Loucy (cell line): ENCODE results near the gene POLR1D.

Experiments
- H2AFZ ChIP-seq: fragments of 200-600 bp; sonication (generic); 2 replicates; pipeline ENCODE4 v1.6.0; 2016; ENCODE audit warnings: antibody characterized with exemption, mild to moderate bottlenecking, low read length, moderate library complexity
- H3F3A ChIP-seq: fragments of 200-600 bp; 2 replicates; pipeline ENCODE4 v1.6.0; 2016; ENCODE audit warnings: antibody characterized with exemption, low read depth, mild to moderate bottlenecking
- H3K27me3 ChIP-seq: fragments of 200-600 bp; sonication (generic); 2 replicates; pipeline ENCODE4 v1.6.1; 2014; ENCODE audit warnings: low read length, mild to moderate bottlenecking; ENCODE audit not compliant: insufficient read depth, poor library complexity, severe bottlenecking
- H3K36me3 ChIP-seq: fragments of 200-600 bp; sonication (generic); 2 replicates; pipeline ENCODE4 v1.6.1; 2016; ENCODE audit warnings: low read length; ENCODE audit not compliant: insufficient read depth
- H3K4me1 ChIP-seq: fragments of 200-600 bp; sonication (generic); 2 replicates; pipeline ENCODE4 v1.5.1; 2014; ENCODE audit warnings: low read length, mild to moderate bottlenecking; ENCODE audit not compliant: insufficient read depth, poor library complexity, severe bottlenecking
- H3K4me2 ChIP-seq: fragments of 200-600 bp; sonication (generic); 2 replicates; pipeline ENCODE4 v1.6.0; 2014; ENCODE audit warnings: antibody characterized with exemption, low read length, low read depth, mild to moderate bottlenecking; ENCODE audit not compliant: poor library complexity, severe bottlenecking
- H3K4me3 ChIP-seq: fragments of 200-600 bp; sonication (generic); 2 replicates; pipeline ENCODE4 v1.5.1; 2014; ENCODE audit warnings: low read length, mild to moderate bottlenecking, mixed read lengths; ENCODE audit not compliant: poor library complexity, severe bottlenecking
- H3K79me2 ChIP-seq: fragments of 200-600 bp; sonication (generic); 2 replicates; pipeline ENCODE4 v1.6.1; 2014; ENCODE audit warnings: low read length; ENCODE audit not compliant: insufficient read depth
- H3K9ac ChIP-seq: fragments of 200-600 bp; sonication (generic); 2 replicates; pipeline ENCODE4 v1.6.0; 2014; ENCODE audit warnings: mild to moderate bottlenecking, low read depth, low read length, moderate library complexity; ENCODE audit not compliant: poor library complexity, severe bottlenecking
- H3K9me2 ChIP-seq: fragments of 200-600 bp; sonication (generic); replicated peaks from 2 replicates; pipeline ENCODE4 v1.6.1; 2016; ENCODE audit warnings: low read depth, low read length, mixed read lengths
- H3K9me3 ChIP-seq: fragments of 200-600 bp; sonication (generic); 2 replicates; pipeline ENCODE4 v1.6.1; 2014; ENCODE audit warnings: mild to moderate bottlenecking, antibody characterized with exemption, low read length, low read depth; ENCODE audit not compliant: insufficient read depth
- H4K20me1 ChIP-seq: fragments of 200-600 bp; sonication (generic); 2 replicates; pipeline ENCODE4 v1.6.0; 2014; ENCODE audit warnings: antibody characterized with exemption, low read length, mild to moderate bottlenecking; ENCODE audit not compliant: insufficient read depth, poor library complexity, severe bottlenecking
- EZH2phosphoT487 ChIP-seq: fragments of 200-600 bp; IDR thresholded peaks from 2 replicates; pipeline ENCODE4 v1.6.1; 2018; ENCODE audit warnings: antibody characterized with exemption, mild to moderate bottlenecking, moderate library complexity, borderline replicate concordance
- TF ChIP-seq, protein P1 (sequence below): fragments of 200-600 bp; sonication (generic); conservative IDR thresholded peaks from 2 replicates; pipeline ENCODE4 v1.5.1; 2014; ENCODE audit warnings: mild to moderate bottlenecking, antibody characterized with exemption, low read length

Gene POLR1D

DNA sequence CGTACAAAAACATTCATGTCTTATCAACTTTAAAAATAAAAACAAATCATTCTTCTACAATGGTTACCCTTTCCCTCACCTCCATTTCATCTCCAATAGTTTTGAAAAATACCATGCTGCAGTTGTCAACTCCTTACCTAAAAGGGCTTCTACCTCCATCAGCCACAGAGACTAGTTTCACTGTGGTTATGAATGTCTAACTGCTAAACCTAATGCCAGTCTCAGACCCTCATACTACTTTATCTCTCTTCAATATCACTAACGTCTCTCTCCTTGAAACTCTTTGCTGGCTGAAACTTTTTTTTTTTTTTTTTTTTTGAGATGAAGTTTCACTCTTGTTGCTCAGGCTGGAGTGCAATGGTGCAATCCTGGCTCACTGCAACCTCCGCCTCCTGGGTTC lies 28.4 kb upstream of the POLR1D start:
- Histone ChIP-seq H3K36me3 (no peaks in the 10 kb centered on the region), H3K9ac (no peak overlapping the region), H3K4me2 (no peak overlapping the region), H2AFZ (no peak overlapping the region), H3K79me2 (peaks cover 86% of the 10 kb centered on the region), H4K20me1 (peaks cover 14% of the 10 kb centered on the region), H3K9me3 (no peaks in the 10 kb centered on the region), H3K4me1 (peaks cover 43% of the 10 kb centered on the region), H3K27me3 (no peaks in the 10 kb centered on the region), H3K4me3 (no peak overlapping the region), H3K9me2 (no peaks in the 10 kb centered on the region), H3F3A (no peaks in the 10 kb centered on the region)
- TF ChIP-seq, protein P1, sequence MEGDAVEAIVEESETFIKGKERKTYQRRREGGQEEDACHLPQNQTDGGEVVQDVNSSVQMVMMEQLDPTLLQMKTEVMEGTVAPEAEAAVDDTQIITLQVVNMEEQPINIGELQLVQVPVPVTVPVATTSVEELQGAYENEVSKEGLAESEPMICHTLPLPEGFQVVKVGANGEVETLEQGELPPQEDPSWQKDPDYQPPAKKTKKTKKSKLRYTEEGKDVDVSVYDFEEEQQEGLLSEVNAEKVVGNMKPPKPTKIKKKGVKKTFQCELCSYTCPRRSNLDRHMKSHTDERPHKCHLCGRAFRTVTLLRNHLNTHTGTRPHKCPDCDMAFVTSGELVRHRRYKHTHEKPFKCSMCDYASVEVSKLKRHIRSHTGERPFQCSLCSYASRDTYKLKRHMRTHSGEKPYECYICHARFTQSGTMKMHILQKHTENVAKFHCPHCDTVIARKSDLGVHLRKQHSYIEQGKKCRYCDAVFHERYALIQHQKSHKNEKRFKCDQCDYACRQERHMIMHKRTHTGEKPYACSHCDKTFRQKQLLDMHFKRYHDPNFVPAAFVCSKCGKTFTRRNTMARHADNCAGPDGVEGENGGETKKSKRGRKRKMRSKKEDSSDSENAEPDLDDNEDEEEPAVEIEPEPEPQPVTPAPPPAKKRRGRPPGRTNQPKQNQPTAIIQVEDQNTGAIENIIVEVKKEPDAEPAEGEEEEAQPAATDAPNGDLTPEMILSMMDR, result no peak
- no peak for TF ChIP-seq EZH2phosphoT487

DNA sequence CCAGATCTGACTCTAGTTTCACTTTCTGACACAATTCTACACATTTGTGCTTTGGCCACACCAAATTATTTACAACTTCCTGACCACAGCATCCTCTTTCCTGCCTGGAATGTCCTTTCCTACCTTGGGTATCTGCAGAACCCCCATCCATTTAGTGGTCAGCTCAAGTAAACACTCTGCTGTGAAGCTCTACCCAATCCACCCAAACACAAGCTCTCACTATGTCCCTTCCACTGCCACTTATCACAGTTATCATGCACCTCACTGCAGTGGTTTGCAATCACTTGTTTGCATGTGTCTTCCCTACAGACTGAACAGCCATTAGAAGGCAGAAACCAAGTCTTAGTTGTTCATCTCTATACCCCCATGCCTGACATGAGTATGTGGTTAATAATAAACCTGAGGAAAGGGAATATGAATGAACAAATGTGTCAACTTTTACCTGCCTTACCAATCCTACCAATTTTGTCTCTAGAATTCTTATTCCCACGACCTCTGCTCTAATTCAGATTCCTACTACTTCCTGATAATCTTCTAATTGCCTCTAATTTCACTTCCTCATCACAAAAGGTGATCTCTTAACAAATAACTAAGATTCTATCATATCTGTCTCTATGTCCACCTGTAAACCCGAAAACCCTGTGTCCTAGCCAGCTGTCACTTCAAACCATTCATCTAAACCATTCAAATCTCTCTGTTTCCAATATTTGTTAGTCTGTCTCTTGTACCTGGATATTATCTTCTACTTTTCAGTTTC lies 26.5 kb upstream of the POLR1D start:
- Histone ChIP-seq H3K79me2 (peaks cover 95% of the 10 kb centered on the region), H3K4me1 (peaks cover 50% of the 10 kb centered on the region), H3F3A (no peaks in the 10 kb centered on the region), H3K4me2 (peak overlapping the region; percentile 65), H3K9me3 (no peaks in the 10 kb centered on the region), H2AFZ (no peak overlapping the region), H3K4me3 (peak overlapping the region; percentile 49), H3K27me3 (no peaks in the 10 kb centered on the region), H3K36me3 (no peaks in the 10 kb centered on the region), H3K9ac (peak overlapping the region; percentile 26), H3K9me2 (no peaks in the 10 kb centered on the region), H4K20me1 (peaks cover 14% of the 10 kb centered on the region)
- TF ChIP-seq EZH2phosphoT487, result no peak
- TF ChIP-seq, protein P1, result no peak

DNA sequence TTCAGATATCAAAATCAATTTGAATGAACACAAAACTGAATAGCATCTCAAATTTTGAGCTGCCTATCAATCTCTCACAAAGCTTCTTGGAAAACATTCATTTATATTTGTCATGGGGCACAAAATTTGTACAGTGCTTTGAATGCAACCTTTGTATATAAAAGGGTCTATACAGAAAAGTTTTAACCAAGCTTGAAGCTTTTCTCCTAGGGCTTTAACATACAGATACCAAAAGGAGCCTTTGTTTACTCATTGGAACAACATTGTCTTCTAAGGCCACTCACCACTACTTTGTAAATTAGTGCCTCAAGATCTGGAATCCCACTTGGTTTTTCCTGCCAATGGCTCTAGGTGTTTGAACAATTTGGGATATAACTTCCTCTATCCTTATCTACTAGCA lies 22.6 kb upstream of the POLR1D start:
- no peaks in the 10 kb centered on the region for H3F3A ChIP-seq
- no peak overlapping the region for H3K4me2 ChIP-seq
- H3K9me3 ChIP-seq, result no peaks in the 10 kb centered on the region
- peaks cover 12% of the 10 kb centered on the region for H4K20me1 ChIP-seq
- H2AFZ ChIP-seq, result no peak overlapping the region
- H3K4me3 ChIP-seq, result no peak overlapping the region
- no peaks in the 10 kb centered on the region for H3K27me3 ChIP-seq
- H3K9ac ChIP-seq, result no peak overlapping the region
- TF ChIP-seq EZH2phosphoT487, result no peak
- TF ChIP-seq, protein P1, result no peak
- H3K36me3 ChIP-seq, result no peaks in the 10 kb centered on the region
- peaks cover 96% of the 10 kb centered on the region for H3K79me2 ChIP-seq
- H3K4me1 ChIP-seq, result peaks cover 37% of the 10 kb centered on the region
- no peaks in the 10 kb centered on the region for H3K9me2 ChIP-seq
